Hematopoietic multipotent progenitor cell treated with erythropoietin and hydrocortisone succinate and interleukin-3 and kit ligand, for 15 days (in vitro differentiated cells): ENCODE data around the gene UGT2B15.
"Not testable (repeated sequence)": the region's sequence is repeated elsewhere in the genome, so short reads cannot be mapped to it uniquely, and the experiment has no call there.

Source experiments
- DNase-seq: peaks from one replicate; pipeline ENCODE4 v3.0.0-alpha.2; 2015; ENCODE audit warnings: low spot score

Gene UGT2B15

DNA sequence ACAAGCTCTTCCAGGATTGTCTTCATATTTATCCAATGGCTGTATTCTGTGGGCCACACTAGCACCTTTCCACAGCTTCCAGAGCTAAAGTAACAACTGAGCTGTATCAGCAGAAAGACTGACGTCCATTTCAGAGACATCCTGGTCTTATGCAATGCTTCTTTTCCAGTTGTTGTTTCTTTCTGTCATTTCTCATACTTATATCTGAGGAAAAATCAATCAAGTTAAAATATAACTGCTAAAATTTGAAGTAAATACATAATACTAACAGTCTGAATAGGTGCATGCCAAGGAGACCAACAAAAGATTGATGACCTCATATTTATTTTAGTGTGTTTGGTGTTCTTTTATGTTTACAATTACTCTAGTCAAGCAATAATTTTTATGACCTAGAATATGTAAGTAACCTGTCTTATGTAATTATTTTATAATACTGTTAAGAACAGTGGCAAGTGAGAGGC is at the start of gene UGT2B15:
Gene UGT2B15 (minus strand): TSS at position 174 of the 461 bp plus-strand sequence. CDS start 34 bp downstream, at position 140.
- not testable (repeated sequence) for DNase-seq

DNA sequence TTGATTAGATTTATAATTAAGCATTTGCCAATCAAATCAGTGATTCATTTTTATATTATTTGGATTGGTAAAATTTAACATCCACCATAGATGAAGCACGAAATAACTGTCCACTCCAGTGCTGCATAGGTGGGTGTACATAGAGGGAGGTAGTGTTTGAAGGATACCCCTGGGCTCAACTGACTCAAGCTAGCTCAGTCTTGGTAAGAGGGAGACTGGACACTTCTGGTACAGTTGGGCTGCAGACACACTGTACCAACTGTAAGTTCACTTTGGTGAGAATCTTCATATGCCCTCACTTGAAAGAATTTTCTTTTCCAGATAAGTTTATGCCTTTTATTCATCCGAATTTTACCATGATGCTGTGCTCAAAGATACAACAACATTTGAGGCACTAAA is 48.6 kb upstream of the UGT2B15 start:
- no peak for DNase-seq

DNA sequence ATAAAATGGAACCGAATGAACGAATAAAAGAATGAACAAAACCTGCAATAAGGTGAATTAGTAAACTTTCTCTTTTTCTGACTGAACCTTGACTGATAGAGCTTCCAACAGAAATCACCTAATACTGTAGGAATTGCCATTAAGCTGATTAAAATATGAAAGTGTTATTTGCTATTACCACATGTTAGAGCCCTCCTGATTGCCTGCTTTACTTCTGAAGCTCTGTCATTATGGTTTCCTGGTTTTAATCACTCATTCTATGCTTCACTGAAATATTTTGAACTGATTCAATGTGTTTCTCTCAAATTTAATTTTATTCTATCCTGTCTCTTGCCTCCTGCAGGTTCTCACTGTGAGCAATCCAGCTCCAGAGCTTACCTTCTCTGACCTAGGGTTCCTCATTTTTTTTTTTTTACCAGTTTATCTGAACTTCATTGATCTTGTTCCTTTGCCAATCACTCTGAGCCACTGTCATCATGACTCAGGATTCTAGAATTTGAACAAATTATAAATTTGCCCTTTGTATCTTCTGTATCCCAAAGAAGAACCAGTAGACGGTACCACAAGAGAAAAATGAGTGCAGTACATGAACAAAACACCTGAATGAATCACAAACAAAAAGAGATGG is 48.1 kb upstream of the UGT2B15 start:
- no peak for DNase-seq

DNA sequence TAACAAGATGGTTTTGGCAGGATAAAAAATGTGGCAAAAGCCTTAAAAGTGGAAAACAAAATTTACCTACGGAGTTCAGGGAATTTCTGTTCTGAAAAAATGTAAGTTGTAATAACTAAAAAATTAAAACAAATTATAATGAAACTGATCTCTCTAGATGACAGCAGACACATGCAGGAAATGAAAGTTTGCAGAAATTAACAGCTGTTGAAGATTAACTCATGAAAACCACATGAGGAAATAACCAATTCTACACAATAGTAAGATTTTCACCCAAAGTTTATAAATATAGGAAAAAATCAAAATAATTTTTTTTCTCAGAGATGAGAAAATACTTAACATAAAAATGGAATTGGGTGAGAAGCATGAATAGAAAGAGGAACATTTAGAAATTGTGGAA is 47.5 kb upstream of the UGT2B15 start:
- DNase-seq, result no peak

GRCh38 chr4:68714400-68714799 is 43.9 kb upstream of the UGT2B15 start:
- DNase-seq, result no peak

DNA sequence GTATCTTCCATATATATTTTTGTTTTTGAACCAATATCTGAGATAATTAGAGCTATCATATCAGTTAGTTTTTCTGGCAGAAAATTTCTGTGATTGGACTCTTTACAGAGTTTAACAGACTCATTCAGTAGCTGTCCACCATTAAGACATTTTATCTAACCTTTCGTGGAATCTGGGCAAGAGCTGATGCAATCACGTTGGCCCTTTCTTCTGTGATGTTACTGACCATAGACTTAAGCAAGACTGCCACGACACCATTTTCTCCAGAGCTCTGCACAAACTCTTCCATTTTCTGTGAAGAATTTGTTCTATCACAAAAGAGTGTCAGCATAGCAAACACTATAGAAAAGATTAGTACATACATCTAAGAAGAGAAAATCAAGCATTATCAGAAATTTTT is 41.8 kb upstream of the UGT2B15 start:
- DNase-seq, result no peak

DNA sequence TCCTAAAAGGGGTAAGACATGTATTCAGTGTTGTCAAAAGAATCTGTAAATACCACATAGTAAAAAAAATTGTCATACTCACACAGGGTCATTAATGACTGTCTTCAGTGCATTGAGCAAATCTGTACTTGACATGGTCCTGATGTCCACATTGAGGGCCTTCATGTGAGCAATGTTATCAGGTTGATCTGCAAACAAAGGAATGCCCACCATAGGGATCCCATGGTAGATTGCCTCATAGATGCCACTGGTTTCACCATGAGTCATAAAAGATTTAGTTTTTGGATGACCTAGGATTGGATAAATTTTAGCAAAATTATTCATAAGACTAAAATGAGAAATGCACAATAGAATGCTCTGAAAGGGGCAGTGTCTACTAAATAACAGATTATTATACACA is 38.1 kb upstream of the UGT2B15 start:
- no peak for DNase-seq

- not testable (repeated sequence) for DNase-seq
Observed at GRCh38 chr4:68703168-68703567, 32.7 kb upstream of the UGT2B15 start.

- DNase-seq, result no peak
Observed at GRCh38 chr4:68700152-68700551, 29.7 kb upstream of the UGT2B15 start.

DNA sequence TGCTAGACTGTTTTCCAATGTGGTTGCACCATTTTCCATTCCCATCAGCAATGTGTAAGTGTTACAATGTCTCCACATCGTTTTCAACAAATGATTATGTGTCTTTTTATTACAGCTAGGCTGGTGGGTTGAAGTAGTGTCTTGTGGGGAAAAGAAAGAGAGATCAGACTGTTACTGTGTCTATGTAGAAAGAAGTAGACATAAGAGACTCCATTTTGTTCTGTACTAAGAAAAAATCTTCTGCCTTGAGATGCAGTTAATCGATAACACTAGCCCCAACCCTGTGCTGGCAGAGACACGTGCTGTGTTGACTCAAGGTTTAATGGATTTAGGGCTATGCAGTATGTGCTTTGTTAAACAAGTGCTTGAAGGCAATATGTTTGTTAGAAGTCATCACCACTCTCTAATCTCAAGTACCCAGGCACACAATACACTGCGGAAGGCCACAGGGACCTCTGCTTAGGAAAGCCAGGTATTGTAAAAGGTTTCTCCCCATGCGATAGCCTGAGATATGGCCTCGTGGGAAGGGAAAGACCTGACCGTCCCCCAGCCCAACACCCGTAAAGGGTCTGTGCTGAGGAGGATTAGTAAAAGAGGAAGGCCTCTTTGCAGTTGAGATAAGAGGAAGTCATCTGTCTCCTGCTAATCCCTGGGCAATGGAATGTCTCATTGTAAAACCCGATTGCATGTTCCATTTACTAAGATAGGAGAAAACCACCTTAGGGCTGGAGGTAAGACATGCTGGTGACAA is 23.0 kb upstream of the UGT2B15 start:
- DNase-seq, result no peak

GRCh38 chr4:68691186-68691585 is 20.7 kb upstream of the UGT2B15 start:
- no peak for DNase-seq

DNA sequence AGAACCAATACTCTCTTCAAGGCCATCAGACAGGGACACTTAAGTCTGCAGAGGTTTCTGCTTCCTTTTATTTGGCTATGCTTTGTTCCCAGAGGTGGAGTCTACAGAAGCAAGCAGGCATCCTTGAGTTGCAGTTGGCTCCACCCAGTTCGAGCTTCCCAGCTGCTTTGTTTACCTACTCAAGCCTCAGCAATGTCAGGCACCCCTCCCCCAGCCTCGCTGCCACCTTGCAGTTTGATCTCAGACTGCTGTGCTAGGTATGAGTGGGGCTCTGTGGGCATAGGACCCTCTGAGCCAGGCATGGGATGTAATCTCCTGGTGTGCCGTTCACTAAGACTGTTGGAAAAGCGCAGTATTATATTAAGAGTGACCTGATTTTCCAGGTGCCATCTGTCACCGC is 12.6 kb upstream of the UGT2B15 start:
- no peak for DNase-seq

GRCh38 chr4:68681298-68681697 is 10.8 kb upstream of the UGT2B15 start:
- DNase-seq, result not testable (repeated sequence)

DNA sequence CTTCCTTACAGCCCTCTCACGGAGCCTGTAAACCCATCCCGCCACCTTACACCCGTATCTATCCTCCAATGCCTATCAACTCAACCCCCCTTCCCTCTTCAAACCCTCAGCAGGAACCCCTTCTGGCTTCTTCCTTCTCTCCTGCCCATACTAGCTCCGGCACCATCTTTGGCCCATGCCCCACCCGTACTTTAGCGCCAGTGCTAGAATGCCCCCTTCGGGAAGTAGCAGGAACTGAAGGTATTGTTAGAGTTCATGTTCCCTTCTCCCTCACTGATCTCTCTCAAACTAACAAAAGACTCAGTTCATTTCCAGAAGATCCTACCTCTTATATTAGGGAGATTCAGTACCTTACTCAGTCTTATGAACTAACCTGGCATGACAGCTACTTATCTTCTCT is 2.7 kb upstream of the UGT2B15 start:
- no peak for DNase-seq

DNA sequence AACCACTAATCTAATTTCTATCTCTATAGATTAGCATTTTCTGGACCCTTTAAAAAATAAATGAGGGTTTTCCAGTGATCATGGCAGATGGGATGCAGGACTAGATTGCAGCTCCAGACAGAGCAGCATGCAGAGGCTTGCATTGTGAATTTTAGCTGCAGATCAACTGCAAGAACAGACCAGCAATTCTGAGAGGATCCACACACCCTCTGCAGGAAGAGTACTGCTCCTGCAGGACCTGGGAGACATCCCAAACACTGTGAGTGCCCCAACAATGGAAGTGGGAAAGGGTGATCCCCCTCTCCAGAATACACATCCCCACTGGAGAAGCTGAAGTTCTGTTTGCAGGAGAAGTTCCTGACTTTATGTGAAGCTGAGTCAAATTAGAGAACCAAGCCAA is 765 bp upstream of the UGT2B15 start:
- DNase-seq, result not testable (repeated sequence)

DNA sequence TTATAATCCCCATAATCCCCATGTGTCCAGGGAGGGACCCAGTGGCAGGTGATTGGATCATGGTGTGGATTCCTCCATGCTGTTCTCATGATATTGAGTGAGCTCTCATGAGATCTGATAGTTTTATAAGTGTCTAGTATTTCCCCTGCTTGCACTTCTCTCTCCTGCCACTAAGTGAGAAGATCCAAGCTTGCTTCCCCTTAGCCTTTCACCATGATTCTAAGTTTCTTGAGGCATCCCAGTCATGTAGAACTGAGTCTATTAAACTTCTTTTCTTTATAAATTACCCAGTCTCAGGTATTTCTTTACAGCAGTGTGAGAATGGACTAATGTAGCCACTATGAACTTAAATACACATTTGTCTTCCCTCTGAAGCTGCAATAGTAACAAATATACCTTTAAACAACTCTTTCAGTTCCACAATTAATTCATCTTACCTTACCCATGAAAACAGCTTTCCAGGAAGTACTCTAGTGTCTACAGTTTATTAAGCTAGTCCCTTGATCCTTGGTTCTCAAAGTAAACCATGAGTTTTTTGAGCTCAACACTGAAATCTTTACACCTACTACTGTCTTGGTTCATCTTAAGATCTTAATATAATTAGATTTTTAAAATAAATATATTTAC is 1.8 kb downstream of the UGT2B15 start:
- DNase-seq, result not testable (repeated sequence)

GRCh38 chr4:68667551-68667950 is 2.9 kb downstream of the UGT2B15 start:
- DNase-seq, result not testable (repeated sequence)

GRCh38 chr4:68664721-68665120 is 5.7 kb downstream of the UGT2B15 start:
- DNase-seq, result not testable (repeated sequence)

GRCh38 chr4:68662836-68663574 is 7.4 kb downstream of the UGT2B15 start:
- not testable (repeated sequence) for DNase-seq

GRCh38 chr4:68658672-68659071 is 11.8 kb downstream of the UGT2B15 start:
- no peak for DNase-seq

- not testable (repeated sequence) for DNase-seq
Observed at GRCh38 chr4:68657022-68657594, 13.3 kb downstream of the UGT2B15 start.

DNA sequence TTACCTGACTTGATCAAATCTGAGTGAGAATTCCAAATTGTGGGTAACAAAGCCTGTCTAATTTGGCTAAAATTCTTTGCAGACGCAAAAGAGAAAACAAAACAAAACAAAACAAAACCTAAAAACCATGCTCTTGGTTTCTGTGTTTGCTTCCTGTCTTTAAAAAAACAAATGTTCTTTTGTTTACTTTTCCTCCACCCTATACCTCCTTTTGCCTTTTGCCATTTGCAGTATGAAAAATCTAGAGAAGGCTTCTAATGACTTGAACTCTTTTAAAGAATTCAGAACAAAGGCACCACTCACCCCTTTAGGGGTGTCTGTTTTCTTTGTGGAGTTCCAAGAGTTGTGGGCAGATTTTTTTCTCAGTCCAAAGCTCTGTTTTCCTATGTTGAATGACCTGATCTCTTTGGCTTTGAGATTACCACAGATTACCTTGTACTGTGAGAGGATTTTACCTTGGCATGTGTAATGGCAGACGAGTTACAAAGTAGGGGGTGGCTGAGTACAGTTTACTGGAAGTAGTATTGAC is 13.9 kb downstream of the UGT2B15 start:
- not testable (repeated sequence) for DNase-seq
